ENCODE data around the gene TPST1.

The TPST1 gene

GRCh38 chr7:66206119-66206933, 1.2 kb downstream of the TPST1 start:
- no peak for DNase-seq (ENCODE audit: extremely low spot score)
- CTCF ChIA-PET: interaction anchor here (0.5 kb wide), 1 partner anchor 229 kb away, joined by 5 read pairs; no protein-coding TSS in a partner anchor
- no peak for TF ChIP-seq ELF4 (IDR thresholded peaks at IDR 0.05)
- TF ChIP-seq PKNOX1 (IDR thresholded peaks at IDR 0.05): no peak
- TF ChIP-seq TARDBP (IDR thresholded peaks at IDR 0.05): no peak
- no peak for TF ChIP-seq FOXA1 (IDR thresholded peaks at IDR 0.05)
- TF ChIP-seq NFRKB (IDR thresholded peaks at IDR 0.05): no peak
- no peak for TF ChIP-seq LEF1 (IDR thresholded peaks at IDR 0.05; ENCODE audit: borderline replicate concordance)
- TF ChIP-seq L3MBTL2 (conservative IDR thresholded peaks at IDR 0.05): no peak
- no peak for TF ChIP-seq SUZ12 (IDR thresholded peaks at IDR 0.05)
- TF ChIP-seq ZNF384 (IDR thresholded peaks at IDR 0.05): no peak
- TF ChIP-seq SP1 (IDR thresholded peaks at IDR 0.05): no peak
- TF ChIP-seq FOXM1 (IDR thresholded peaks at IDR 0.05; ENCODE audit: borderline replicate concordance): no peak
- no peak for TF ChIP-seq HDGF (IDR thresholded peaks at IDR 0.05; ENCODE audit: borderline replicate concordance)
- no peak for TF ChIP-seq CTBP1 (IDR thresholded peaks at IDR 0.05; ENCODE audit: borderline replicate concordance)
- POLR2A ChIA-PET: interaction anchor here (1.0 to 1.7 kb wide), 2 partner anchors 14 to 287 kb away, joined by 6 to 7 read pairs; no protein-coding TSS in a partner anchor

GRCh38 chr7:66206934-66207240, 1.8 kb downstream of the TPST1 start:
- TF ChIP-seq SP1 (IDR thresholded peaks at IDR 0.05) (no peak), L3MBTL2 (conservative IDR thresholded peaks at IDR 0.05) (no peak), ELF4 (IDR thresholded peaks at IDR 0.05) (no peak), SUZ12 (IDR thresholded peaks at IDR 0.05) (no peak), PKNOX1 (IDR thresholded peaks at IDR 0.05) (no peak)
- ChIA-PET POLR2A (no interaction called here), CTCF (no interaction called here)
- no peak for DNase-seq (ENCODE audit: extremely low spot score)

GRCh38 chr7:66207540-66207939, 2.4 kb downstream of the TPST1 start:
- TF ChIP-seq CTBP1 (IDR thresholded peaks at IDR 0.05; ENCODE audit: borderline replicate concordance) (no peak), HDGF (IDR thresholded peaks at IDR 0.05; ENCODE audit: borderline replicate concordance) (no peak), ZNF384 (IDR thresholded peaks at IDR 0.05) (no peak), L3MBTL2 (conservative IDR thresholded peaks at IDR 0.05) (no peak), FOXM1 (IDR thresholded peaks at IDR 0.05; ENCODE audit: borderline replicate concordance) (no peak), LEF1 (IDR thresholded peaks at IDR 0.05; ENCODE audit: borderline replicate concordance) (no peak), TARDBP (IDR thresholded peaks at IDR 0.05) (no peak), BHLHE40 (IDR thresholded peaks at IDR 0.05; ENCODE audit: borderline replicate concordance) (no peak), ELF4 (IDR thresholded peaks at IDR 0.05) (no peak)
- no peak for DNase-seq (ENCODE audit: extremely low spot score)
- POLR2A ChIA-PET: no interaction called here
- CTCF ChIA-PET: no interaction called here

- TF ChIP-seq LEF1 (IDR thresholded peaks at IDR 0.05; ENCODE audit: borderline replicate concordance) (no peak), ARNT (IDR thresholded peaks at IDR 0.05) (no peak), CTBP1 (IDR thresholded peaks at IDR 0.05; ENCODE audit: borderline replicate concordance) (no peak), L3MBTL2 (conservative IDR thresholded peaks at IDR 0.05) (no peak)
- DNase-seq (ENCODE audit: extremely low spot score): no peak
- ChIA-PET CTCF (no interaction called here), POLR2A (no interaction called here)
Observed at GRCh38 chr7:66211429-66211828, 6.3 kb downstream of the TPST1 start.

- ChIA-PET CTCF (interaction anchor here (0.6 kb wide), 1 partner anchor 9 kb away, joined by 5 read pairs; no protein-coding TSS in a partner anchor), POLR2A (no interaction called here)
- DNase-seq (ENCODE audit: extremely low spot score): no peak
- TF ChIP-seq SP1 (IDR thresholded peaks at IDR 0.05) (no peak), FOXM1 (IDR thresholded peaks at IDR 0.05; ENCODE audit: borderline replicate concordance) (no peak), ZNF384 (IDR thresholded peaks at IDR 0.05) (no peak), LEF1 (IDR thresholded peaks at IDR 0.05; ENCODE audit: borderline replicate concordance) (no peak), CTBP1 (IDR thresholded peaks at IDR 0.05; ENCODE audit: borderline replicate concordance) (no peak), ARNT (IDR thresholded peaks at IDR 0.05) (no peak), SUZ12 (IDR thresholded peaks at IDR 0.05) (no peak), L3MBTL2 (conservative IDR thresholded peaks at IDR 0.05) (no peak), HDGF (IDR thresholded peaks at IDR 0.05; ENCODE audit: borderline replicate concordance) (no peak), ELF4 (IDR thresholded peaks at IDR 0.05) (no peak), FOXA1 (IDR thresholded peaks at IDR 0.05) (no peak), NFRKB (IDR thresholded peaks at IDR 0.05) (no peak)
Observed at GRCh38 chr7:66213637-66214036, 8.5 kb downstream of the TPST1 start.

- no peak for TF ChIP-seq CTBP1 (IDR thresholded peaks at IDR 0.05; ENCODE audit: borderline replicate concordance)
- TF ChIP-seq BHLHE40 (IDR thresholded peaks at IDR 0.05; ENCODE audit: borderline replicate concordance): no peak
- TF ChIP-seq TARDBP (IDR thresholded peaks at IDR 0.05): no peak
- TF ChIP-seq PKNOX1 (IDR thresholded peaks at IDR 0.05): no peak
- TF ChIP-seq FOXM1 (IDR thresholded peaks at IDR 0.05; ENCODE audit: borderline replicate concordance): no peak
- no peak for TF ChIP-seq FOXK2 (IDR thresholded peaks at IDR 0.05)
- no peak for TF ChIP-seq ZNF384 (IDR thresholded peaks at IDR 0.05)
- TF ChIP-seq FOXA1 (IDR thresholded peaks at IDR 0.05): no peak
- no peak for TF ChIP-seq LEF1 (IDR thresholded peaks at IDR 0.05; ENCODE audit: borderline replicate concordance)
- no peak for TF ChIP-seq SP1 (IDR thresholded peaks at IDR 0.05)
- no peak for TF ChIP-seq NFRKB (IDR thresholded peaks at IDR 0.05)
- TF ChIP-seq SUZ12 (IDR thresholded peaks at IDR 0.05): no peak
- no peak for TF ChIP-seq L3MBTL2 (conservative IDR thresholded peaks at IDR 0.05)
- no peak for TF ChIP-seq ARNT (IDR thresholded peaks at IDR 0.05)
- TF ChIP-seq ELF4 (IDR thresholded peaks at IDR 0.05): no peak
- no peak for TF ChIP-seq HDGF (IDR thresholded peaks at IDR 0.05; ENCODE audit: borderline replicate concordance)
- DNase-seq (ENCODE audit: extremely low spot score): no peak
- ChIA-PET POLR2A (no interaction called here), CTCF (no interaction called here)
Observed at GRCh38 chr7:66216687-66217086, 11.6 kb downstream of the TPST1 start.
